Lung (tissue), 12 donors: ENCODE measurements around the gene PPP4R3B. TPM values are rescaled to one million over a fixed set of nuclear protein-coding genes. Genes with fewer than 3 reads are reported as not detected.

Experiments
- ATAC-seq: fragments of 200-7000 bp; cut with Tn5 transposase; one replicate; pipeline ENCODE4 v1.9.1; 2020; ENCODE audit warnings: moderate number of reproducible peaks; ENCODE audit not compliant: insufficient read depth, low FRiP score
- DNase-seq, 3 donors: peaks; one replicate each; pipeline ENCODE4 v3.0.0-alpha.2; 2013 to 2017
- H3K27ac ChIP-seq, 2 donors: one replicate each; pipeline ENCODE4 v1.5.1; 2013; ENCODE audit warnings: mild to moderate bottlenecking in 2 of 2, moderate library complexity in 2 of 2, control low read depth in 1 of 2, inconsistent platforms in 1 of 2, low read depth in 1 of 2, low read length in 1 of 2
- H3K27me3 ChIP-seq, 3 donors: one replicate each; pipeline ENCODE4 v1.5.1; 2013; ENCODE audit warnings: low read length in 2 of 3; ENCODE audit not compliant: control insufficient read depth in 3 of 3, insufficient read depth in 3 of 3
- H3K36me3 ChIP-seq, 4 donors: one replicate each; pipeline ENCODE4 v1.5.1; 2013; ENCODE audit warnings: low read length in 4 of 4, mild to moderate bottlenecking in 1 of 4, moderate library complexity in 1 of 4; ENCODE audit not compliant: control insufficient read depth in 4 of 4, insufficient read depth in 4 of 4
- H3K4me1 ChIP-seq, 5 donors: one replicate each; pipeline ENCODE4 v1.5.1; 2013; ENCODE audit warnings: low read length in 5 of 5, mild to moderate bottlenecking in 2 of 5, moderate library complexity in 1 of 5; ENCODE audit not compliant: control insufficient read depth in 5 of 5, insufficient read depth in 5 of 5
- H3K4me3 ChIP-seq: one replicate; pipeline ENCODE4 v1.5.1; 2013; ENCODE audit warnings: mild to moderate bottlenecking, control low read depth, moderate library complexity
- H3K9ac ChIP-seq, 2 donors: one replicate each; pipeline ENCODE4 v1.5.1; 2013; ENCODE audit warnings: low read length in 2 of 2, control low read depth in 1 of 2; ENCODE audit not compliant: insufficient read depth in 1 of 2
- H3K9me3 ChIP-seq, 4 donors: one replicate each; pipeline ENCODE4 v1.5.1; 2013; ENCODE audit warnings: low read length in 3 of 4, mild to moderate bottlenecking in 1 of 4, moderate library complexity in 1 of 4; ENCODE audit not compliant: control insufficient read depth in 4 of 4, insufficient read depth in 3 of 4
- whole genome bisulfite sequencing, 2 donors: extraction: QIAGEN DNeasy Blood & Tissue Kit; methylation state at CpG; one replicate each; pipeline ENCODE4 v1.1.7; 2013; 5-methylcytosine and 5-hydroxymethylcytosine counted together
- polyA plus RNA-seq, 2 donors: library from polyadenylated mRNA; stranded (reverse); fragments of 200-250 nt; gene quantifications; one replicate each; pipeline ENCODE4 v1.2.1, GENCODE V29; 2013
- total RNA-seq, 2 donors: library from RNA; depleted of rRNA in 1 of 2; stranded (reverse); fragments of >200 nt in 1 of 2; gene quantifications; one replicate each; pipeline ENCODE4 v1.2.1, GENCODE V29; 2014 to 2021
- TF ChIP-seq, protein P1 (sequence below): IDR thresholded peaks from 2 replicates; pipeline ENCODE4 v1.5.1; 2012; ENCODE audit warnings: mild to moderate bottlenecking; ENCODE audit errors: control extremely low read depth, extremely low read depth
- donor health status: control.
- donor health status: control.
- donor health status: Bipolar disorder and iron deficiency.
- donor health status: healthy.
- donor health status: DM: yes; HTN: yes; CAD: no.

PPP4R3B gene
- total and polyA plus RNA-seq, 4 donors: 25.3 to 132 (median 42.3) TPM

DNA sequence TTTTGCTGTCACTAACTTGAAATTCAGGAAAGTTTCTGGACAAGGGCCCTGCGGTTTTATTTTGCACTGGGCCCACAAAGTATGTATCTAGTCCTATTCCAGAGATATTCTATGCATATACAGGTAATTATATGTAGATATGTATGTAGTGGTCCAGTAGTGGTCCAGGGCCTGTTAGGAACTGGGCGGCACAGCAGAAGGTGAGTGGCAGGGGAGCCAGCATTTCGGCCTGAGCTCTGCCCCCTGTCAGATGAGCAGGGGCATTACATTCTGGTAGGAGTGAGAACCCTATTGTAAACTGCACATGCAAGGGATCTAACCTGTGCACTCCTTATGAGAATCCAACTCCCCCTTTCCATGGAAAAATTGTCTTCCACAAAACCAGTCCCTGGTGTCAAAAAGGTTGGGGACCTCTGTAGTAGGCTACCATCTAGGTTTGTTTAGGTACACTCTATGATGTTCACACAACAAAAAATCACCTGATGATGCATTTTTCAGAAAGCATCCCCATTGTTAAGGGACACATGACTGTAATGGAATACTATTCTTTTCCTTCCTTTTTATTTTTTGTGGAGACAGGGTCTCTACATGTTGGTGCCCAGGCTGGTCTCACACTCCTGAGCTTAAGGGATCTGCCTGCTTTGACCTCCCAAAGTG lies 2.8 kb upstream of the PPP4R3B start:
- Histone ChIP-seq H3K9ac (no peak overlapping the region), H3K4me1 (peaks cover 0 to 26% (median 14%) of the 10 kb centered on the region in 5 donors), H3K4me3 (no peak overlapping the region), H3K36me3 (peaks cover 0 to 12% (median 4%) of the 10 kb centered on the region in 4 donors), H3K27ac (no peak overlapping the region), H3K27me3 (no peaks in the 10 kb centered on the region), H3K9me3 (no peaks in the 10 kb centered on the region)
- no peak for DNase-seq
- TF ChIP-seq, protein P1, sequence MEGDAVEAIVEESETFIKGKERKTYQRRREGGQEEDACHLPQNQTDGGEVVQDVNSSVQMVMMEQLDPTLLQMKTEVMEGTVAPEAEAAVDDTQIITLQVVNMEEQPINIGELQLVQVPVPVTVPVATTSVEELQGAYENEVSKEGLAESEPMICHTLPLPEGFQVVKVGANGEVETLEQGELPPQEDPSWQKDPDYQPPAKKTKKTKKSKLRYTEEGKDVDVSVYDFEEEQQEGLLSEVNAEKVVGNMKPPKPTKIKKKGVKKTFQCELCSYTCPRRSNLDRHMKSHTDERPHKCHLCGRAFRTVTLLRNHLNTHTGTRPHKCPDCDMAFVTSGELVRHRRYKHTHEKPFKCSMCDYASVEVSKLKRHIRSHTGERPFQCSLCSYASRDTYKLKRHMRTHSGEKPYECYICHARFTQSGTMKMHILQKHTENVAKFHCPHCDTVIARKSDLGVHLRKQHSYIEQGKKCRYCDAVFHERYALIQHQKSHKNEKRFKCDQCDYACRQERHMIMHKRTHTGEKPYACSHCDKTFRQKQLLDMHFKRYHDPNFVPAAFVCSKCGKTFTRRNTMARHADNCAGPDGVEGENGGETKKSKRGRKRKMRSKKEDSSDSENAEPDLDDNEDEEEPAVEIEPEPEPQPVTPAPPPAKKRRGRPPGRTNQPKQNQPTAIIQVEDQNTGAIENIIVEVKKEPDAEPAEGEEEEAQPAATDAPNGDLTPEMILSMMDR: no peak
- ATAC-seq: no peak
- WGBS, 2 donors: 62 to 73% methylated on average over 3 of the region's 3 CpGs

DNA sequence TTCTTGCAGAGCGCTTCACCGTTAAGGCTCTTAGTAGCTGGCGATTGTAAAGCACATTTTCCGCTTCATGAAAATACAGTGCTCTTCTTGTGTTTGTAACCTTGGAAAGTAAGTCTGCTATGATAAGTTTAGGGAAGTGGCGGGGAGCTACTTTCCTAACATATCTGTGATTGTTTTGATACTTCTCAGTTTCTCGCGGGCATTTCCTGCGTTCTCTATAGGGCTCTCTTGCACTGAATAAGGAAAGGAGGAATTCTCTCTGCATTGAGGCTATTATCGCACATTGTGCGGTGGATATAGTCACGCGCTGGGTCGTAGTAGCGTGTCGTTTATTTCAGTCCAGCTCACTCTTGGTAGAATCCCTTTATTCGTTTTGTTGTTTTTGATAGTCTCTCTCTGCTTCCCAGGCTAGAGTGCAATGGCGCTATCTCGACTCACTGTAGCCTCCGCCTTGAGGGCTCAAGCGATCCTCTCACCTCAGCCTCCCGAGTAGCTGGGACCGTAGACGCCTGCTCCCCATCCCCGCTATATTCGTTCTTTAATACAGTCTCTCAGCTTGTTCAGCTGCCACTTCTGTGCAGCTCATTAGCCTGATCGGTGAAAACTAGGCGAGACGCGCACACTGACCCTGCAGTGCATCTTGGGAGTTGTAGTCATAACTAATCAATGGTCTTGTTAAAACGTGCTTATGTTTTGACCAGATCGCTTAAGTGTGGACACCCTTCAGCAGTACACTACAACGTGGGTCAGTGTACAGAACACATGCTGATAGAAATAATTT lies 1.0 kb upstream of the PPP4R3B start:
- ATAC-seq: no peak
- Histone ChIP-seq H3K9me3 (no peaks in the 10 kb centered on the region), H3K4me3 (peak overlapping the region; percentile 90), H3K27ac (peak overlapping the region; percentile 93 to 94), H3K9ac (peak overlapping the region; percentile 100), H3K4me1 (peaks cover 0 to 30% (median 12%) of the 10 kb centered on the region in 5 donors), H3K36me3 (peaks cover 0 to 15% (median 7%) of the 10 kb centered on the region in 4 donors), H3K27me3 (no peaks in the 10 kb centered on the region)
- peak; percentile 74 to 86 (median 80) for DNase-seq
- WGBS, 2 donors: 0 to 1% methylated on average over 32 of the region's 32 CpGs
- TF ChIP-seq, protein P1: no peak

DNA sequence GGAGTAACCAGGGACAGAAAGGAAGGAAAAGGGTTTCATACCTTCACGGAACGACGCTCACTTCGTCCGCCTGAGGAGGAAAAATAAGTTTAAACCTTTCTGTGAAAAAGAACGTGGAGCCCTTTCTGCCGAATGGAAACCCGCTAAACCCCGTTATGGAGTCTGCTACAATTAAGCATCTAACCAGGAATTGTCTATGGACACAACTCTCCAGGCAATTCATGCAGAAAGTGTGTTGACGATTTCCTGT lies 528 bp upstream of the PPP4R3B start:
- peaks cover 0 to 15% (median 7%) of the 10 kb centered on the region in 4 donors for H3K36me3 ChIP-seq
- peaks cover 0 to 30% (median 12%) of the 10 kb centered on the region in 5 donors for H3K4me1 ChIP-seq
- H3K27ac ChIP-seq: peak overlapping the region; percentile 93 to 94
- DNase-seq: no peak
- peak overlapping the region; percentile 100 for H3K9ac ChIP-seq
- no peaks in the 10 kb centered on the region for H3K9me3 ChIP-seq
- TF ChIP-seq, protein P1: no peak
- WGBS, 2 donors: 0% methylated on average over 10 of the region's 10 CpGs
- peak overlapping the region; percentile 90 for H3K4me3 ChIP-seq
- ATAC-seq: no peak
- no peaks in the 10 kb centered on the region for H3K27me3 ChIP-seq
